K562 (cell line): ENCODE results near the gene SPATS2L. TPM values are rescaled to one million over a fixed set of nuclear protein-coding genes. Genes with fewer than 3 reads are reported as not detected.
A peak's percentile ranks its signal among the peaks of the same experiment; 100 is the strongest.

Experiments used
- ATF1 ChIP-seq, 2 experiments: fragments of 450-650 bp in 1 of 2; IDR thresholded peaks; 2 replicates each; pipeline ENCODE4 v1.6.1; 2016; ENCODE audit warnings: missing compliant biosample characterization in 1 of 2, missing genetic modification characterization in 1 of 2
- BRD4 ChIP-seq: fragments of 200-600 bp; sonication (generic); IDR thresholded peaks from 2 replicates; pipeline ENCODE4 v1.6.1; 2017; ENCODE audit warnings: inconsistent platforms
- HNRNPH1 ChIP-seq: fragments of 200-400 bp; formaldehyde crosslinking; optimal IDR thresholded peaks from 2 replicates; pipeline ENCODE3; 2017; ENCODE audit warnings: low read depth, mild to moderate bottlenecking, low read length, moderate library complexity
- ILF3 ChIP-seq: fragments of 450-650 bp; IDR thresholded peaks from 2 replicates; pipeline ENCODE4 v1.6.1; 2018; ENCODE audit warnings: antibody characterized with exemption, mild to moderate bottlenecking, moderate library complexity, borderline replicate concordance
- KAT7 ChIP-seq: sonication (generic); formaldehyde crosslinking; IDR thresholded peaks from 2 replicates; pipeline ENCODE4 v1.8.0; 2022; ENCODE audit warnings: missing genetic modification reagents, mild to moderate bottlenecking, borderline replicate concordance
- MAFK ChIP-seq: IDR thresholded peaks from 2 replicates; pipeline ENCODE4 v1.6.1; 2011; ENCODE audit warnings: low read length, improper control_type of control experiment
- NBN ChIP-seq: fragments of 450-650 bp; IDR thresholded peaks from 2 replicates; pipeline ENCODE4 v1.6.1; 2016; ENCODE audit warnings: low read depth, mild to moderate bottlenecking
- POLR2H ChIP-seq: IDR thresholded peaks from 2 replicates; pipeline ENCODE4 v1.6.1; 2016; ENCODE audit warnings: missing genetic modification characterization, low read depth, mild to moderate bottlenecking, control low read depth, missing compliant biosample characterization, moderate library complexity
- SMARCA5 ChIP-seq: fragments of 450-650 bp; IDR thresholded peaks from 2 replicates; pipeline ENCODE4 v1.6.1; 2016
- polyA plus RNA-seq, 8 experiments: library from polyadenylated mRNA; depleted of rRNA in 4 of 8; stranded (reverse) in 5 of 8; unstranded in 3 of 8; fragments of >200 nt; fragmentation: Nextera tagmentation in 2 of 8; fragmentation: Illumina TruSeq in 1 of 8; extraction: Ambion mirVana in 2 of 8; extraction: Trizol in 1 of 8; gene quantifications; 2 replicates each; pipeline versions ENCODE4 v1.2.1 to v1.2.3, GENCODE V29; 2011 to 2014; ENCODE audit warnings: inconsistent platforms in 1 of 8, missing spikeins in 1 of 8
- total RNA-seq, 7 experiments: library from RNA; depleted of rRNA in 6 of 7; stranded (reverse); fragments of >200 nt in 6 of 7; fragmentation: Illumina TruSeq in 2 of 7; extraction: Trizol in 2 of 7; gene quantifications; 2 replicates each; pipeline versions ENCODE4 v1.2.1 to v1.2.3, GENCODE V29; 2011 to 2021; ENCODE audit warnings: low replicate concordance in 1 of 7
- TF ChIP-seq, protein P1 (sequence below): fragments of 200-800 bp; sonication (Bioruptor generic); IDR thresholded peaks from 2 replicates; pipeline ENCODE4 v1.6.1; 2017; ENCODE audit warnings: missing genetic modification characterization, missing compliant biosample characterization
- TF ChIP-seq, protein P2 (sequence below), 3 experiments: fragments of 200-800 bp in 1 of 3; fragments of 250-450 bp in 1 of 3; fragments of 450-650 bp in 1 of 3; sonication (Bioruptor Pico) in 1 of 3; sonication (Bioruptor generic) in 1 of 3; formaldehyde crosslinking in 1 of 3; IDR thresholded peaks; 2 replicates each; pipeline versions ENCODE4 v1.6.1 to v1.8.0; 2016 to 2022; ENCODE audit warnings: mild to moderate bottlenecking in 2 of 3, missing genetic modification characterization in 2 of 3, missing compliant biosample characterization in 1 of 3, moderate library complexity in 1 of 3
- TF ChIP-seq, protein P3 (sequence below): conservative IDR thresholded peaks from 2 replicates; pipeline ENCODE4 v1.6.1; 2011; ENCODE audit warnings: low read depth, mild to moderate bottlenecking, low read length; ENCODE audit not compliant: control insufficient read depth

Gene SPATS2L
- total and polyA plus RNA-seq, 9 of the 15 experiments (the other 6 are each of a cell fraction or from before 2014, with no cell fraction given): 11.3 to 41.5 (median 24.9) TPM

- TF ChIP-seq, protein P1, sequence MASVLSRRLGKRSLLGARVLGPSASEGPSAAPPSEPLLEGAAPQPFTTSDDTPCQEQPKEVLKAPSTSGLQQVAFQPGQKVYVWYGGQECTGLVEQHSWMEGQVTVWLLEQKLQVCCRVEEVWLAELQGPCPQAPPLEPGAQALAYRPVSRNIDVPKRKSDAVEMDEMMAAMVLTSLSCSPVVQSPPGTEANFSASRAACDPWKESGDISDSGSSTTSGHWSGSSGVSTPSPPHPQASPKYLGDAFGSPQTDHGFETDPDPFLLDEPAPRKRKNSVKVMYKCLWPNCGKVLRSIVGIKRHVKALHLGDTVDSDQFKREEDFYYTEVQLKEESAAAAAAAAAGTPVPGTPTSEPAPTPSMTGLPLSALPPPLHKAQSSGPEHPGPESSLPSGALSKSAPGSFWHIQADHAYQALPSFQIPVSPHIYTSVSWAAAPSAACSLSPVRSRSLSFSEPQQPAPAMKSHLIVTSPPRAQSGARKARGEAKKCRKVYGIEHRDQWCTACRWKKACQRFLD: 0 out of 2 replicates have a peak, but pooled peaks have one; percentile 24
- TF ChIP-seq ILF3: no peak
- TF ChIP-seq, protein P2, sequence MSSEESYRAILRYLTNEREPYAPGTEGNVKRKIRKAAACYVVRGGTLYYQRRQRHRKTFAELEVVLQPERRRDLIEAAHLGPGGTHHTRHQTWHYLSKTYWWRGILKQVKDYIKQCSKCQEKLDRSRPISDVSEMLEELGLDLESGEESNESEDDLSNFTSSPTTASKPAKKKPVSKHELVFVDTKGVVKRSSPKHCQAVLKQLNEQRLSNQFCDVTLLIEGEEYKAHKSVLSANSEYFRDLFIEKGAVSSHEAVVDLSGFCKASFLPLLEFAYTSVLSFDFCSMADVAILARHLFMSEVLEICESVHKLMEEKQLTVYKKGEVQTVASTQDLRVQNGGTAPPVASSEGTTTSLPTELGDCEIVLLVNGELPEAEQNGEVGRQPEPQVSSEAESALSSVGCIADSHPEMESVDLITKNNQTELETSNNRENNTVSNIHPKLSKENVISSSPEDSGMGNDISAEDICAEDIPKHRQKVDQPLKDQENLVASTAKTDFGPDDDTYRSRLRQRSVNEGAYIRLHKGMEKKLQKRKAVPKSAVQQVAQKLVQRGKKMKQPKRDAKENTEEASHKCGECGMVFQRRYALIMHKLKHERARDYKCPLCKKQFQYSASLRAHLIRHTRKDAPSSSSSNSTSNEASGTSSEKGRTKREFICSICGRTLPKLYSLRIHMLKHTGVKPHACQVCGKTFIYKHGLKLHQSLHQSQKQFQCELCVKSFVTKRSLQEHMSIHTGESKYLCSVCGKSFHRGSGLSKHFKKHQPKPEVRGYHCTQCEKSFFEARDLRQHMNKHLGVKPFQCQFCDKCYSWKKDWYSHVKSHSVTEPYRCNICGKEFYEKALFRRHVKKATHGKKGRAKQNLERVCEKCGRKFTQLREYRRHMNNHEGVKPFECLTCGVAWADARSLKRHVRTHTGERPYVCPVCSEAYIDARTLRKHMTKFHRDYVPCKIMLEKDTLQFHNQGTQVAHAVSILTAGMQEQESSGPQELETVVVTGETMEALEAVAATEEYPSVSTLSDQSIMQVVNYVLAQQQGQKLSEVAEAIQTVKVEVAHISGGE (CRISPR knock-in tag; IDR thresholded peaks at IDR 0.05): no peak
- TF ChIP-seq KAT7 (CRISPR knock-in tag): no peak
- no peak for TF ChIP-seq ATF1 (CRISPR knock-in tag; IDR thresholded peaks at IDR 0.05)
- 0 out of 2 replicates have a peak, but pooled peaks have one; percentile 14 for TF ChIP-seq ATF1 (tag; IDR thresholded peaks at IDR 0.05)
- TF ChIP-seq SMARCA5: no peak
- TF ChIP-seq, protein P3, sequence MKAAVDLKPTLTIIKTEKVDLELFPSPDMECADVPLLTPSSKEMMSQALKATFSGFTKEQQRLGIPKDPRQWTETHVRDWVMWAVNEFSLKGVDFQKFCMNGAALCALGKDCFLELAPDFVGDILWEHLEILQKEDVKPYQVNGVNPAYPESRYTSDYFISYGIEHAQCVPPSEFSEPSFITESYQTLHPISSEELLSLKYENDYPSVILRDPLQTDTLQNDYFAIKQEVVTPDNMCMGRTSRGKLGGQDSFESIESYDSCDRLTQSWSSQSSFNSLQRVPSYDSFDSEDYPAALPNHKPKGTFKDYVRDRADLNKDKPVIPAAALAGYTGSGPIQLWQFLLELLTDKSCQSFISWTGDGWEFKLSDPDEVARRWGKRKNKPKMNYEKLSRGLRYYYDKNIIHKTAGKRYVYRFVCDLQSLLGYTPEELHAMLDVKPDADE: no peak
- TF ChIP-seq BRD4: no peak
- no peak for TF ChIP-seq HNRNPH1
- no peak for TF ChIP-seq NBN
- no peak for TF ChIP-seq POLR2H (tag)
- TF ChIP-seq MAFK: no peak
These were observed at the start of gene SPATS2L (continued) for GRCh38 chr2:200306196-200306930.
